DND-41 (cell line): ENCODE data around the gene DDX4.

Source experiments
- ATAC-seq: fragments of 200-7000 bp; cut with Tn5 transposase; 3 replicates; pipeline ENCODE4 v1.9.1; 2021; ENCODE audit warnings: low read depth; ENCODE audit not compliant: insufficient read depth
- DNase-seq: peaks from one replicate; pipeline ENCODE4 v3.0.0-alpha.2; 2020
- H2AFZ ChIP-seq: 2 replicates; pipeline ENCODE4 v1.6.0; 2012; ENCODE audit warnings: low read depth, low read length
- H3K27ac ChIP-seq: 2 replicates; pipeline ENCODE4 v1.5.1; 2012; ENCODE audit warnings: low read length, inconsistent platforms
- H3K27me3 ChIP-seq: fragments of 200-600 bp; sonication (generic); 2 replicates; pipeline ENCODE4 v1.6.0; 2012; ENCODE audit warnings: low read length, mild to moderate bottlenecking, inconsistent platforms; ENCODE audit not compliant: insufficient read depth, poor library complexity
- H3K36me3 ChIP-seq: 2 replicates; pipeline ENCODE4 v1.5.1; 2012; ENCODE audit warnings: low read length, inconsistent platforms; ENCODE audit not compliant: insufficient read depth
- H3K4me1 ChIP-seq: 2 replicates; pipeline ENCODE4 v1.5.1; 2012; ENCODE audit warnings: mild to moderate bottlenecking, low read length; ENCODE audit not compliant: insufficient read depth
- H3K4me2 ChIP-seq: 2 replicates; pipeline ENCODE4 v1.6.0; 2012; ENCODE audit warnings: mild to moderate bottlenecking, moderate library complexity, low read length, inconsistent platforms; ENCODE audit not compliant: insufficient read depth
- H3K4me3 ChIP-seq, 2 experiments: fragments of 200-600 bp in 1 of 2; shearing (Covaris generic) in 1 of 2; 2 replicates each; pipeline ENCODE4 v1.5.1; 2012 to 2016; ENCODE audit warnings: inconsistent platforms in 2 of 2, low read length in 2 of 2, mild to moderate bottlenecking in 2 of 2, low read depth in 1 of 2, moderate library complexity in 1 of 2
- H3K79me2 ChIP-seq: 2 replicates; pipeline ENCODE4 v1.6.0; 2012; ENCODE audit warnings: low read length, inconsistent platforms; ENCODE audit not compliant: insufficient read depth
- H3K9ac ChIP-seq: 2 replicates; pipeline ENCODE4 v1.6.0; 2012; ENCODE audit warnings: low read depth, mild to moderate bottlenecking, inconsistent platforms, low read length, moderate library complexity
- H3K9me3 ChIP-seq: 2 replicates; pipeline ENCODE4 v1.5.1; 2012; ENCODE audit warnings: low read length, moderate library complexity, mild to moderate bottlenecking, inconsistent platforms; ENCODE audit not compliant: insufficient read depth, severe bottlenecking
- H4K20me1 ChIP-seq: 2 replicates; pipeline ENCODE4 v1.6.0; 2012; ENCODE audit warnings: low read length; ENCODE audit not compliant: insufficient read depth
- CTCF ChIP-seq: IDR thresholded peaks from 2 replicates; pipeline ENCODE4 v1.5.1; 2012; ENCODE audit warnings: borderline replicate concordance, low read length, moderate library complexity, mild to moderate bottlenecking; ENCODE audit not compliant: poor library complexity, severe bottlenecking; ENCODE audit errors: extremely low read depth
- EZH2 ChIP-seq: IDR thresholded peaks from 3 replicates; pipeline ENCODE4 v1.6.1; 2012; ENCODE audit warnings: borderline replicate concordance, low read depth, mild to moderate bottlenecking, moderate library complexity, low read length, inconsistent platforms; ENCODE audit not compliant: severe bottlenecking

Gene DDX4

GRCh38 chr5:55700745-55701144 lies 37.1 kb upstream of the DDX4 start:
- no peak overlapping the region for H3K4me3 ChIP-seq
- no peak overlapping the region for H3K4me2 ChIP-seq
- H3K79me2 ChIP-seq: peaks cover 4% of the 10 kb centered on the region
- ATAC-seq (no peak), DNase-seq (no peak)
- TF ChIP-seq CTCF (no peak), EZH2 (no peak)
- no peak overlapping the region for H3K9ac ChIP-seq
- H4K20me1 ChIP-seq: no peaks in the 10 kb centered on the region
- H3K36me3 ChIP-seq: peaks cover 30% of the 10 kb centered on the region
- no peaks in the 10 kb centered on the region for H3K4me1 ChIP-seq
- H3K9me3 ChIP-seq: peaks cover 5% of the 10 kb centered on the region
- no peak overlapping the region for H2AFZ ChIP-seq
- H3K27me3 ChIP-seq: no peaks in the 10 kb centered on the region
- no peak overlapping the region for H3K27ac ChIP-seq

DNA sequence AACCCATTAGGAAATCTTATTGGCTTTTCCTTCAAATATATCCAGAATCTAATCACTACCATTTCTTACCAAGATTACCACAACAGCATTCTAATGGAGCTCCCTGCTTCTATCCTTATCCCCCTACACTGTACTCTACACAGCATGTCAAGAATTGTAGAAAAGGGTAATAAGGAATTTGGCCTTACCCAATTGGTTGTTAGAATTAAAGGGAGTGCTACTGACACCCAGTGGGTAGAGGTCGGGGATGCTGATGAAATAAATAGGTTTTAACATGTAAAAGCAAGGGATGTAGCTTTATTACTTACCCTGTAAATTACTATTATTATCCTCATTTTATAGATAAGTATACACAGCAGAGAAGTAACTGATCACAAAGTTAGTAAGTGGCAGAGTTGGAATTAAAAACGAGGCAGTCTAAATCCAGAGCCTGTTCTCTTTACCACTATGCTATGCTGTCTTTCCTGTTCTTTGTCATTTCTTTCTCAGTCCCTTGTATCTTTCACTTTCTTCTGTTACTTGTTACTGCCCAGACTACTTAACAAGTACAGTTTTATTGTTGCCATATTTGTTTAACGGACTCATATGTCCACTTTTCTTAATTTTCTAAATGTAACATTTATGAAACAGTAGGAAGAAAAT lies 36.3 kb upstream of the DDX4 start:
- H3K27me3 ChIP-seq: no peaks in the 10 kb centered on the region
- H3K36me3 ChIP-seq: peaks cover 30% of the 10 kb centered on the region
- ATAC-seq: no peak
- no peaks in the 10 kb centered on the region for H3K4me1 ChIP-seq
- no peak overlapping the region for H3K4me3 ChIP-seq
- no peak overlapping the region for H2AFZ ChIP-seq
- H3K4me2 ChIP-seq: no peak overlapping the region
- H3K9ac ChIP-seq: no peak overlapping the region
- no peak overlapping the region for H3K27ac ChIP-seq
- peaks cover 5% of the 10 kb centered on the region for H3K9me3 ChIP-seq
- DNase-seq: no peak
- TF ChIP-seq EZH2: no peak
- TF ChIP-seq CTCF: no peak
- peaks cover 7% of the 10 kb centered on the region for H3K79me2 ChIP-seq
- no peaks in the 10 kb centered on the region for H4K20me1 ChIP-seq

GRCh38 chr5:55702598-55703345 lies 35.1 kb upstream of the DDX4 start:
- peaks cover 24% of the 10 kb centered on the region for H3K36me3 ChIP-seq
- no peak overlapping the region for H3K4me3 ChIP-seq
- H2AFZ ChIP-seq: no peak overlapping the region

More at GRCh38 chr5:55702598-55703345, 35.1 kb upstream of the DDX4 start:
- Histone ChIP-seq H3K9me3 (no peaks in the 10 kb centered on the region), H4K20me1 (no peaks in the 10 kb centered on the region), H3K27ac (no peak overlapping the region), H3K4me1 (no peaks in the 10 kb centered on the region), H3K27me3 (no peaks in the 10 kb centered on the region), H3K9ac (no peak overlapping the region), H3K4me2 (no peak overlapping the region), H3K79me2 (peaks cover 15% of the 10 kb centered on the region)
- no peak for ATAC-seq
- no peak for TF ChIP-seq EZH2
- no peak for TF ChIP-seq CTCF
- DNase-seq: no peak
